NCI-H1105 (cell line): ENCODE data around the gene MLC1.

Source experiments
- DNase-seq: peaks from one replicate; lab custom pipeline; 2025; lab: John Stamatoyannopoulos, UW

MLC1 gene

GRCh38 chr22:50058061-50058905 lies 26.9 kb downstream of the MLC1 start, which contains the start of gene TTLL8:
Gene TTLL8, minus strand, starts transcription at chr22:50058298.
- DNase-seq: no peak

DNA sequence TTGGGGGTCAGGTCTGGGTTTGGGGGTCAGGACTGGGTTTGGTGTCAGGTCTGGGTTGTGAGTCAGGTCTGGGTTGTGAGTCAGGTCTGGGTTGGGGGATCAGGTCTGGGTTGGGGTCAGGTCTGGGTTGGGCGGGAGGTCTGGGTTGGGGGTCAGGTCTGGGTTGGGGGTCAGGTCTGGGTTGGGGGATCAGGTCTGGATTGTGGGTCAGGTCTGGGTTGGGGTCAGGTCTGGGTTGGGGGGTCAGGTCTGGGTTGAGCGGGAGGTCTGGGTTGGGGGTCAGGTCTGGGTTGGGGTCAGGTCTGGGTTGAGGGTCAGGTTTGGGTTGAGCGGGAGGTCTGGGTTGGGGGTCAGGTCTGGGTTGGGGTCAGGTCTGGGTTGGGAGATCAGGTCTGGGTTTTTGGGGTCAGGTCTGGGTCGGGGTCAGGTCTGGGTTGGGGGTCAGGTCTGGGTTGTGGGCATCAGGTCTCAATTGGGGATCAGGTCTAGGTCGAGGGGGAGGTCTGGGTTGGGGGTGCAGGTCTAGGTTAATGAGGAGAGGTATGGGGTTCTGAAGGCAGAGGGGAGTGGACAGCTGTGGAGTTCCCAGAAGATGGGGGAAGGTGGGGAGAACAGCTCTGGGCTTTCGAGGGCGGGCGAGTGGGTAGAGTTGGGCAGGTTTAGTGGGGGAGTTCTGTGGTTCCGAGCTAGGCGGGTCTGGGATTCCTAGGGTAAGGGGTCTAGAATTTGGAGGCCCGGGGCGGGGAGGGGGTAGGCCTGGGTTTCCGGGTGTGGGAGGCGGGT lies 27.8 kb downstream of the MLC1 start:
- no peak for DNase-seq

- DNase-seq: no peak
Measured at GRCh38 chr22:50056214-50056972, 28.8 kb downstream of the MLC1 start.

- no peak for DNase-seq
Measured at GRCh38 chr22:50053861-50054260, 31.4 kb downstream of the MLC1 start.

GRCh38 chr22:50051930-50052329 lies 33.3 kb downstream of the MLC1 start:
- no peak for DNase-seq

DNA sequence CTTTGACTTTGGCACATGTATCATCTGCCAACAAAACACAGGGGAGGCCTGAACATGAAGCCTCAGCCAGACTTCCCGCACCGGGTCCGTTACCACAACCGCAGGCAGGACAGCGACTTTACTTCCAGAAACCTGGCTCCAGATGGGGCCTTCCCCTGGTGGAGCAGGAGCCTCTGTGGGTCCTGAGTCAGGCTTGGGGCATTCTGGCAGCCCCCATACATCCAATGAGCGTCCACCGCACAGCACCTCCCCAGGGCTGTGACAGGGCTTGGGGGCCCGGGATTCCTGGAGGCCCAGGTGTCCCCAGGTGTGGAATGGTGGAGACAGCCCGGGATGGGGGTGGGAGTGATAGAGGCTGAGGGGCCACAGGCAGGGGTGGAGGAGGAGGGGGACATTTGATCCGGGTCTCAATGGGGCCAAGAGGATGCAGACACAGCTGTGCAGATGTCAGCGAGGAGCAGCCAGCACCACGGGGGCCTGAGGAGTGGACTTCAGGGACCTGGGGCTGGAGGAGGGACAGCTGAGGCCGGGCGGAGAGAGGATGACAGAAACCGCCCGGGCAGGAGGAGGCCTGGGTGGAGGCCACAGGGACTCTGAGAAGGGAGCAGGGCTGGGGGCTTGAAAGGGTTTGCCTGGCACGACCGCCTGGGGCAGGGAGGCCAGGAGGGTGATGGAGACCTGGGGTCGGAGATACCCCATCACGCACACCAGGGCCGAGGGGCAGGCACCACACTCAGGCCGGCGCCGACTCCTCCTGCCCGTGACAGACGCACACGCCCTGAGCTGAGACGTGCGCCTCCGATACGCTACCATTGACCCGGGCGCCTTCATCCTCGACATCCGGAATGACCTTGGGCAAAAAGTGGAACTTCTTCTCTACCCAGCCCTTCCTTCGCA lies 35.7 kb downstream of the MLC1 start:
- no peak for DNase-seq

DNA sequence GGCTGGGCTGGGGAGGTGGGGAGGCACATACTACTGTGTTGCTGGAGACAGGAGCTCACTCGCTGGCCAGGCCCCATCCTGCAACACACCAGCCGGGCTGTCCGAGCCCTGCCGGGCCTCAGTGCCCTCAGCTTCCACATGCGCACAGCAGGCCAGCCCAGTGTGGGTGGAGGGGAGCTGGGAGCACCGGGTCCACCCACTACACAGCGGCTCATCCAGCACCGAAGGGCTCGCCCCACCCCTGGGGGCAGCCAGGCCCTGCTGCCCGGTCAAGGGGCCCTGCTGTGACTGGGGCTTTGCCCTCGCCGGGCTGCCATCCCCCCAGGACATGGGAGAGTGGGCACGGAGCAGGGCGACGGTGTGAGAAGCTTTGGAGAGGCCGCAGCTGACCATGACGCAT lies 36.4 kb downstream of the MLC1 start:
- DNase-seq: no peak

- DNase-seq: no peak
Measured at GRCh38 chr22:50048061-50048765, 37.0 kb downstream of the MLC1 start.

DNA sequence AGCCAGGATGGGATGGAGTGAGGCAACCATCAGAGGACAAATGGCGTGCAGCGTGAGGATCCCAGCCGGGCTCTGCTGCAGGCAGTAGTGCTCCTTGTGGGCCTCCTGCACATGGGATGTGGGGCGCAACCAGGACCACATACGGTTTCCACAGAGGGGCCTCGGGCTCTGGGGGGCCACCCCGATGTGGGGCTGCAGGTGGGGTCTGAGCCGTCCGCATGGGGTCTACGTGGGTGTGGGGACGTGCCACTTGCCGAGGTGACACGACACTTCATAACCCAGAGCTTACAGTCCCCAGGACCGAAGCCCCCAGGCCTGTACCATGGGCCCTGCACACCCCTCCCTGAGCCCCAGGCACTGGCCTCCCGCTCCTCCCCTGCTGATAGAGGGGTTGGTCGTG lies 37.9 kb downstream of the MLC1 start:
- no peak for DNase-seq

DNA sequence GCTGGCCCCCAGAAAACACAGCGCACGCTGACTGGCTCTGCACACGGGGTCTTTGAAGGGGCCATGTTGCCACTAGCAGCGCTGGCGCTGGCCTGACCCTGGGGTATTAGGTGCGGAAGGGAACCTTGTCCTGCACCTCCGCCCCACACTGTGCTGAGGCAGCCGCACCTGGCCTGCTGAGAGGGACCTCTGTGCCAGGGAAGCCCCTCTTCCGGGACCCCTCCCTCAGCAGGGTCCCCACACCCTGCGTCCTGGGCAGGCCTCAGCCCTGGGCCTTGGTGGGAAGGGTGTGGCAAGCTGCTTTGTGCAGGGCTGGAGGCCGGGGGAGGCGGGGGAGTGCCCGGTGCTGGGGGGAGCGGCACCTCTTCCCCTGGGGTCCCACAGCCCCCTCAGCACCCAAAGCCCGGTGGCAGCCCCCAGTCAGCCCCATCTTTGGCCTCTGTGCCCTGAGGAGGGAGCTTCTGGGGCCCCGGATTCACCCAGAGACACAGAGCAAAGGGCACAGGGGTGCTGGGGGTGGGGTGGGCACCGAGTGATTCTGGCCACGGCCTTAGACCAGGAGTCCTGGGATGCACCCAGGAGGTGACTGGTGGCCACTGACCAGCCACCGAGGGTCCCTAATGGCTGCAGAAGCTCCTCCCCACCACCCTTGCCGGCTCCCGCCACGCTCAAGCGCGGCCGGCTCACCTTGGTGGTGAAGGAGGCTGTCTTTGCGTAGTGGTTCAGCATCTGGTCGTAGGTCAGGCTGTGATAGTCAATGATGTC lies 38.6 kb downstream of the MLC1 start:
- DNase-seq: no peak

DNA sequence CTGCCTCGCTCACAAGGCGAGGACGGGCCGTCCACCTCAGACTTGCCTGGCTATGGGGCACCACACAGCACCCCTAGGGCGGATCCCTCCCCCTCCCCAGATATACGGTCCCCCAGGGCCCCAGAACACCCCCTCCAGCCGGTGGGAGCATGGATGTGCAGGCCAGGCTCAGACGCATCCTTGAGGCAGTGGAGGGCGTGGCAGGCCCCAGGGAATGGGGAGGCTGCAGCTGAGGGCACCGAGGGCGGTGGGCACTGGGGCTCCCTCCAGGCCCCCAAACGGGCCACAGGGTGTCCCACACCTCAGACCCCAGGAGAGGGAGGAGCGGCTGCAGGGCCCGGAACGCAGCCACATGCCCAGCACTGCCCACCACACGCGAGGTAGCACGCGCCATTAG lies 39.2 kb downstream of the MLC1 start:
- no peak for DNase-seq

DNA sequence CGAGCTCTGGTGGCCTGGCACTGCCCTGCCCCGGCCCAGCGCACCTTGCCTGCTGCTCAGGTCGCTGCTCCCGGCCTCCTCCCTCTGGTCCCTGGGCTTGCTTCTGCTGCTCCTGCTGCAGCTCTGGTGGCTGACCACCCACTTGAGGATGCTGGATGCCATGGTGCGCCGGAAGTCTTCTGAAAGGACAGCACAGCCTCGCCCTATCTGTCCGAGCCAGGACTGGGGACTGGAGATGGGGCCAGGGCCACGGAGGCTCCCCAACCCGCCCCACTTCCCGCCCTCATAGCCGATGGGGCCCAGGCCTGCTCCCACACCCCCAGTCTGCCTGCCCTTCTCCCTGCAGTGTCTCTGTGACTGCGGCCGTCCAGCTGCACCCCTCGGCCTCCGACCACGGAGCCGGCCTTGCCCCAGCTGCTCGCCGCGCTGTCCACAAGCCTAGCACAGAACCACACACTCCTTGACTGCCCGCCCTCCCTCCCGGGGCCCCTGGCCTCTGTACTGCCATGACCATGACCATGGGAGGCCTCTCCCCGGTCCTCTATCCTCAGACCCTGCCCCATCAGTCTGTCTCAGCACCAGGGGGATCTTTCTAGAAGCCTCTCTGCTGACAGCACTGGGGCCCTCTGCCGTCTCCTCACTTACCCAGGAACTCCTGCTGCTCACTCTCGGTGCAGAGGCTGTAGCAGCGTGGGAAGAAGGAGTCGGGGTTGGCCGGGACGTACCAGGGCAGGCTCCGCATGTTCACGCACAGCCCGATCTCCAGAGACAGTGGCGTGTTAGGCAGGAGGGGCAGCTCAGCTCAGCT lies 39.8 kb downstream of the MLC1 start:
- DNase-seq: no peak

- DNase-seq: no peak
Measured at GRCh38 chr22:50044485-50045118, 40.6 kb downstream of the MLC1 start.

DNA sequence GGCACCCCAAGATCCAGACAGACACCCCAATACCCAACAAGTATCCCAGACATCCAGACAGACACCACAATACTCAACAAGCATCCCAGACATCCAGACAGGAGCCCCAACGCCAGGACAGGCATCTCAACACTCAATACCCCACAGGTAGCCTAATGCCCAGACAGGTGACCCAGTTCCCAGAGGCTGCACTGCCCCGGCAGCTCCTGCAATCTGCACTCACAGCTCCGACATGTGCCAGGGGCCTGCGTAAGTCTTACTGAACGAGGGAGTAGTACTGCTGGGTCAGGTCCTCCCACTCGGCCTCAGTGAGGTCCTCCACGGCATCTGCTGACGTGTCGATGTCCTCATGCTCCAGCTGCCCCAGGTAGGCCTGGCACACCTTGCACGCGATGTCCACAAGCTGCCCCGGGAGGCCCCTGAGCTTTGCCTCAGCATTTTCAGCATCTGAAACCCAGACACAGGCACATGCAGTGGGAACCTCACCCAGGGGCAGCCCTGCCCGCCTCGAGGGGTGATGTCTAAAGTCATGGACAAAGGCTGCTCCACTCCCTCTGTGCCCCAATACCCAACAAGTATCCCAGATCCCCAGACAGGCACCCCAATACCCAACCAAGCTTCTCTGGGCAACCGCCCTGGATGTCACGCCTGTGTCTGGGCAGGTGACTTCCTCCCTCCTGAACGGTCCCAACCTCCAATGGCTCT lies 43.7 kb downstream of the MLC1 start:
- no peak for DNase-seq

DNA sequence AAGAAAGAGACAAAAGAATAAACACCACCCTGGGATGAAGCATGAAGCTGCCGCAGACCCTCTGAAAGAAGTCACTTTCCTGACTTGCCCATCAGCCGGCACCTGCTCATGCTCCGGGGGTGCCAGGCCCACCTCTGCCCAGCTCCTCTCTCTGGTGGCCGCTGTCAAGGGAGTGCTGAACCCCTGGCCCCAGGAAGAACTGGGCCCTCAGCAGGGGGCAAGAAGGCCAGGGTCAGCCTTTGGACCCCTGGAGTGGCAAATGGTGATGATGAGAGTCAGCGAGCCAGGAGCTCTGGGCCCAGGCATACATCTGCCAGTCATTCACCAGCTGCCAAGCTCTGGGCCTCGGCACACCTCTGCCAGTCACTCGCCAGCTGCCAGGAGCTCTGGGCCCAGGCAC lies 44.5 kb downstream of the MLC1 start:
- no peak for DNase-seq

- DNase-seq: no peak
Measured at GRCh38 chr22:50039669-50040443, 45.4 kb downstream of the MLC1 start.

DNA sequence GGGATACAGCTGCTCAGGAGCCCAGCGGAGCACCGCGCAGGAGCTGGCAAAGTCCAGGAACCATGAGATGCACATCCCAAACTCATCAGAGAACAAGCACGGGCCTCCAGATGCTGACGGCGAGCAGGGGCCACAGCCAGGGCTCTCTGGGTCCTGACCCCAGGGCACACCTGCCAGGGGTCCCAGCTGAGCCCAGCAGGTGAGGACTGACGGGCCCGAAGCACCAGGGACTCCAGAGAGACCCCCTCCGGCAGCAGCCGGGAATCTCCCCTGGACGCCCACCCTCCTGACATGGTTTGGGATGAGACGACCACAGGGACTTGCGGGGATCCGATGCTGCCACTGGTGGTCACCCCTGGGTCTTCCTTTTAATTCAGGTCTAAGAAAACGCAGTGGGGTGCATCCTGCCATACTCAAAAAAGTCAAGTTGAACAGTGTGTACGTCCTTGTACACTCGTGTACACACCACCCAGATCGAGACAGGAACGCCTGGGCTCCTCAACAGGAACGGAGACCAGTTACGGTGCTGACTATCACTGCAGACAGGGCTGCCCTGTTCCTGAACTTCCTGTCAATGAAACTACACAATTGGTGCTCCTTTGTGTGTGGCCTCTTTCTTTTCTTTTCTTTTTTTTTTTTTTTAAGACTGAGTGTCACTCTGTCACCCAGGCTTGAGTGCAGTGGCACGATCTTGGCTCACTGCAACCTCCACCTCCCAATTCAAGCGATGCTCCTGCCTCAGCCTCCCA lies 49.1 kb downstream of the MLC1 start:
- DNase-seq: no peak
